ENCODE results near the gene SIN3A.

SIN3A gene

GRCh38 chr15:75357976-75358673 lies 93.4 kb downstream of the SIN3A start:
- TF ChIP-seq CTCF (IDR thresholded peaks at IDR 0.05; ENCODE audit: unreplicated experiment in 3 of 3) = no peak
- Mint-ChIP-seq H3K4me3 (no peak overlapping the region), H3K4me1 (no peaks in the 10 kb centered on the region), H3K9me3 (no peaks in the 10 kb centered on the region), H3K27me3 (ENCODE audit: low read depth) (no peaks in the 10 kb centered on the region), H3K36me3 (ENCODE audit: low read depth) (peaks cover 10% of the 10 kb centered on the region), H3K27ac (no peak overlapping the region)

- no peaks in the 10 kb centered on the region for H3K27me3 Mint-ChIP-seq (ENCODE audit: low read depth)
- H3K4me3 Mint-ChIP-seq = no peak overlapping the region
- no peaks in the 10 kb centered on the region for H3K4me1 Mint-ChIP-seq
- H3K9me3 Mint-ChIP-seq = no peaks in the 10 kb centered on the region
- H3K27ac Mint-ChIP-seq = no peak overlapping the region
- TF ChIP-seq CTCF (IDR thresholded peaks at IDR 0.05; ENCODE audit: unreplicated experiment in 3 of 3) = no peak
- peaks cover 10% of the 10 kb centered on the region for H3K36me3 Mint-ChIP-seq (ENCODE audit: low read depth)
Measured at GRCh38 chr15:75356517-75356916, 95.0 kb downstream of the SIN3A start.

GRCh38 chr15:75356006-75356405 lies 95.5 kb downstream of the SIN3A start:
- H3K27ac Mint-ChIP-seq = no peak overlapping the region
- no peaks in the 10 kb centered on the region for H3K9me3 Mint-ChIP-seq
- H3K27me3 Mint-ChIP-seq (ENCODE audit: low read depth) = no peaks in the 10 kb centered on the region
- no peak overlapping the region for H3K4me3 Mint-ChIP-seq
- no peak for TF ChIP-seq CTCF (IDR thresholded peaks at IDR 0.05; ENCODE audit: unreplicated experiment in 3 of 3)
- H3K36me3 Mint-ChIP-seq (ENCODE audit: low read depth) = peaks cover 10% of the 10 kb centered on the region
- no peaks in the 10 kb centered on the region for H3K4me1 Mint-ChIP-seq

GRCh38 chr15:75355369-75355768 lies 96.1 kb downstream of the SIN3A start:
- H3K36me3 Mint-ChIP-seq (ENCODE audit: low read depth) = peaks cover 8% of the 10 kb centered on the region
- no peaks in the 10 kb centered on the region for H3K4me1 Mint-ChIP-seq
- no peak overlapping the region for H3K4me3 Mint-ChIP-seq
- no peak for TF ChIP-seq CTCF (IDR thresholded peaks at IDR 0.05; ENCODE audit: unreplicated experiment in 3 of 3)
- H3K27me3 Mint-ChIP-seq (ENCODE audit: low read depth) = no peaks in the 10 kb centered on the region
- no peaks in the 10 kb centered on the region for H3K9me3 Mint-ChIP-seq
- H3K27ac Mint-ChIP-seq = no peak overlapping the region

- H3K9me3 Mint-ChIP-seq = no peaks in the 10 kb centered on the region
- no peaks in the 10 kb centered on the region for H3K27me3 Mint-ChIP-seq (ENCODE audit: low read depth)
- no peaks in the 10 kb centered on the region for H3K4me1 Mint-ChIP-seq
- no peak for TF ChIP-seq CTCF (IDR thresholded peaks at IDR 0.05; ENCODE audit: unreplicated experiment in 3 of 3)
- peaks cover 6% of the 10 kb centered on the region for H3K36me3 Mint-ChIP-seq (ENCODE audit: low read depth)
- H3K27ac Mint-ChIP-seq = no peak overlapping the region
- no peak overlapping the region for H3K4me3 Mint-ChIP-seq
Measured at GRCh38 chr15:75354454-75354853, 97.0 kb downstream of the SIN3A start.

- H3K4me1 Mint-ChIP-seq = no peaks in the 10 kb centered on the region
- H3K9me3 Mint-ChIP-seq = no peaks in the 10 kb centered on the region
- H3K36me3 Mint-ChIP-seq (ENCODE audit: low read depth) = peaks cover 6% of the 10 kb centered on the region
- H3K27me3 Mint-ChIP-seq (ENCODE audit: low read depth) = no peaks in the 10 kb centered on the region
- no peak overlapping the region for H3K27ac Mint-ChIP-seq
- no peak overlapping the region for H3K4me3 Mint-ChIP-seq
- TF ChIP-seq CTCF (IDR thresholded peaks at IDR 0.05; ENCODE audit: unreplicated experiment in 3 of 3) = no peak
Measured at GRCh38 chr15:75353604-75354003, 97.9 kb downstream of the SIN3A start.
